ENCODE data around the gene UVSSA.

UVSSA gene, protein sequence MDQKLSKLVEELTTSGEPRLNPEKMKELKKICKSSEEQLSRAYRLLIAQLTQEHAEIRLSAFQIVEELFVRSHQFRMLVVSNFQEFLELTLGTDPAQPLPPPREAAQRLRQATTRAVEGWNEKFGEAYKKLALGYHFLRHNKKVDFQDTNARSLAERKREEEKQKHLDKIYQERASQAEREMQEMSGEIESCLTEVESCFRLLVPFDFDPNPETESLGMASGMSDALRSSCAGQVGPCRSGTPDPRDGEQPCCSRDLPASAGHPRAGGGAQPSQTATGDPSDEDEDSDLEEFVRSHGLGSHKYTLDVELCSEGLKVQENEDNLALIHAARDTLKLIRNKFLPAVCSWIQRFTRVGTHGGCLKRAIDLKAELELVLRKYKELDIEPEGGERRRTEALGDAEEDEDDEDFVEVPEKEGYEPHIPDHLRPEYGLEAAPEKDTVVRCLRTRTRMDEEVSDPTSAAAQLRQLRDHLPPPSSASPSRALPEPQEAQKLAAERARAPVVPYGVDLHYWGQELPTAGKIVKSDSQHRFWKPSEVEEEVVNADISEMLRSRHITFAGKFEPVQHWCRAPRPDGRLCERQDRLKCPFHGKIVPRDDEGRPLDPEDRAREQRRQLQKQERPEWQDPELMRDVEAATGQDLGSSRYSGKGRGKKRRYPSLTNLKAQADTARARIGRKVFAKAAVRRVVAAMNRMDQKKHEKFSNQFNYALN

DNA sequence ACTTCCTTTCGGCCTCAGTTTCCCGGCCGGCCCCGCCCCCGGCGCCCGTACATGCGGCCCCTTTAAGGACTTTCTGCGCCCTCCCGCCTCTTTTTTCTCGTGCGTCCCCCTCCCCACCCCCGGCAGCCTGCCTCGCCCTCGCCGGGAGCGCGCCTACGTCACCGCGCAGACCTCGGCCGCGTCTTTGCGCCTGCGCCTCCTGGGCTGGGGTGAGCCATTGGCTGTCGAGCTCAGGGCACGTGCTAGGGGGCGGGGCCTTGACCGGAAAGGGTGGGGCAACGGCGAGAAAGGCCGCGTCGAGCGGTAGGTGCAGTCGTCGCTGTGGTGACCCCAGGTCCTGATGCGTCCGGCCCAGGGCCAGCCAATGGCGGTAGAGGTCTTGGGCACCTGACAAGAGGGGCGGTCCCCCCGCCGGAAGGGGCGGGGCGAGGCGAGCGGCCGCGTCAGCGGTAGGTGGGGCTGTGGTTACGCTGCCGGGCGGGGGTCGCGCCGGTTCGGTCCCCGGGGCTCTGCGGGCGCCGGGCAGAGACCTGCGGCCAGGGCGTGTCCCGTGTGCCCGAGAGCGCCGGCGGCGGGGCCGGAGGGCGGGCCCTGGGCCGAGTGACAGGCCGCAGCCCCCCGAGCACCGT lies at the start of gene UVSSA:
Gene UVSSA (plus strand): TSS at position 428 of the 629 bp plus-strand sequence. CDS start 884 bp downstream, outside the sequence.
- peak; percentile 100 for DNase-seq

DNA sequence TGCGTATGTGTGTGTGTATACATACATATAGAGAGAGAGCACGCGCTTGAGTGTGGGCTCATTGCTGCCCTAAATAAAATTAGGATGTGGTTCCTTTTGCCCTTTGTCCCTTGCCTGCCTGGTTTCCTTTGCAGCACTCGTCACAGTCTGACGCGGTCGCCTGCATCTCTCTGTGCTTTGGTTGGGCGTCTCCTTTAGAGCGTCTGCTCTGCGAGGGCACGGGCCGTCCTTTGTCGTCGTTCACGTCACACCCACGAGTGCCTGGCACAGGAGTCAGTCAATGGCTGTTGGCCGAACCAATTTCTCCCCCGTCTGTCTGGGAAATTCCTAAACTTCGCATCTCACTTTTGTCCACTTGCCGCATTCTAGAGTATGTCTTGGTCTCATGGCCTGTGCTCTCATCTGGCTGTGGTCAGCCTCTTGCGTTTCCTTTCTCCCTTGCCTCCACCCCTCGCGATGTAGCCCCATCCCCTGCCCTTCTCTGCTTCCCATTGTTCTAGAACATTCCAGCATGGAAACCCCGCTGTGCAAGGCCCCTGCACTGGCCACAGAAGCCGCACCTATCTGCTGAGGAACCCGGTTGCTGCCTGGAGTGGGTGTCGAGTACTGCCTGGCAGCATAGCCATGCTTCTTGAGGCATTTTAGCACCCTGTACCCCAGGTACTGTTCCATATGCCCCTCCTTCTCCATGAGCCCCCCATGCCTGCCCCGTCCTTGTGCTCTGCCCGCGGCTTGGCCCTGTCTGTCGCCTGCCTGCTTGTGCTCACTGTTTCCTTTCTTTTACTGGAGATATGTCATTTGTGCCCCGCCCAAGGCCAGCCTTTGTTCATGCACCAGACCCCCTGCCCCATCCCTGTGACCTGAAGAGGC lies 49.3 kb upstream of the UVSSA start:
- no peak for DNase-seq

DNA sequence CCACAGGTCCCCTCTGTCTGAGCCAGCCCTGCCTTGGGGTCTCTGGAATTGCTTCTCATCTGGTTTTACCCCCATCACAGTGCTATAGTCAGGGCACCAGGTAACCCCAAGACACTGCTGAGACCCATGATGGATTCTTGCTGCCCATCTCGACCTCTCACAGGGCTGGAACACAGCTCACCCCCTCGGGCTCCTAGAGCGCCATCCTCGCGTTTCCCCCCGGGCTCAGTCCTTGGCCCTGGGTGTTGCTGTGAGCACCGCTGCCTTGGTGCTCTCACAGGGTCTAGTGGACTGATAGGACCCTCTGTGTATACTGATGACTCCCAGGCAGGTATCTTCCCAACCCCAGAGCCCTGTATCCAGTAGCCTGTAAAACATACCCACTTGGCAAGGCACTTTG lies 48.5 kb upstream of the UVSSA start:
- no peak for DNase-seq

DNA sequence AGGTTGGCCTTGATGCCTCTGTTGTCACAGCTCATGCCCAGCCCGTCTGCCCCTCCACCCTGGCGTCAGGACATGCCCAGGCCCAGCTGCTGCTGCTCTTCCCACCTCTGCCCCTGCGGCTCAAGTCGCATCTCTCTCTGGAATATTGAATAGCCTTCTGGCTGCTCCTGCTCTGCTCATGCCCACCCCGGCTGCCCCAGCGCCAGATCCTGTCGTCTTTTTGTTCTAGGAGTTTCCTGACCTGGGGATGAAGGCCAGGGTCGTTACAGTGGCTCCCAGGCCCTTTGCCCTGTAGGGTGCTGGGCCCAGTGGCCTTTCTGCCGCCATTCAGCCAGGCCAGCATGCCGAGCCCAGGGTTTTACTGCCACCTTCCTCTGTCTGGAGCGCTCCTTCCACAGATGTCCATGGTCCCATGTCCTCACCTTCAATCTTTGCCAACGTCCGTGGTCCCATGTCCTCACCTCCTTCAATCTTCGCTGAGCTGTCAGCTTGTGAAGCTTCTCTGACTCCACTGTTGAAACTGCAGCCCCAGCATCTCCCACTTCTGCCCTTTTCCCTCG lies 47.6 kb upstream of the UVSSA start:
- no peak for DNase-seq

DNA sequence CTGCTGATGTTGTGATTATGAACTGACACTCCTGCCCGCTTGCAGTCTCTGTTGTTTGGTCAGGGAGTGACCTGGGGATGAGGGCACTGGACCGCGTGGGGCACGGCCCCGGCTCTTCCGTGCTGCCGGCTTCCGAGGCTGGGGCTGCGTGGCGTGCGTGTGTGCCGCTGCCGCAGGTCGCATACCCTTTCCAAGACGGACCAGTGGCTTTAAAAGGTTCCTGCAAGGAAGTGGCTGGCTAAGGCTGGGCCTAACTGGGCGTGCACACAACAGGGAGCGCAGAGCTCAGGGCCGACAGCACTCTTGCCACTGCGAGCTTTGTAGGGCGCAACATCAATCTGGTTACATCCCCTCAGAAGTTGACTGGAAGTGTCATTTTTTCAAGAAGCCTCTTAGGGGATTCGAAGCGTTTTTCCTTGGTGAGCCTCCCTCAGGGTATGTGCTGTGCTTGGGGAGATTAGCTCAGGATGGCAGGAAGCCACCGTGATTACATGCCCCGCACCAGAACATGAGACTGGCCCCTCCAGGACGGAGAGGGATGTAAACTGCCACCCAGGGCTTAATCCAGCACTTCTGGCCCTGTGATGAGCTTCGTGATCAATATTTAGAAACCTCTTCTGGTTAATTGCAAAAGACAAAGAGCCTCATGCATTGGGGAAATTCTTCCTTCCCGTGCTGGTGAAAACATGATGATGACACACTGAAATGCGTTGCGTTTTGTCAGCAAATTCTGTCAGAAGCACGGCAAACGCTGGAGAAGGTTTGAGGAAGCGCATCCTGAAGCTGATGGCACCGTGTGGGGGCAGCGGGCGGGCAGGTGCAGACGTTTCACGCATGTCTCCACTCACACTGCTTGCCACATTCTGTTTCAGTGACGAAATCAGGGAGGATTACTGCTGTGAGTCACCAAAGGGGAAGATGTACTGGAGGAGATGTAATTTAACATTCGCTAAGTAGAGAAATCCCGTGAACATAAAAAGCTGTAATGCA lies 46.2 kb upstream of the UVSSA start:
- no peak for DNase-seq

DNA sequence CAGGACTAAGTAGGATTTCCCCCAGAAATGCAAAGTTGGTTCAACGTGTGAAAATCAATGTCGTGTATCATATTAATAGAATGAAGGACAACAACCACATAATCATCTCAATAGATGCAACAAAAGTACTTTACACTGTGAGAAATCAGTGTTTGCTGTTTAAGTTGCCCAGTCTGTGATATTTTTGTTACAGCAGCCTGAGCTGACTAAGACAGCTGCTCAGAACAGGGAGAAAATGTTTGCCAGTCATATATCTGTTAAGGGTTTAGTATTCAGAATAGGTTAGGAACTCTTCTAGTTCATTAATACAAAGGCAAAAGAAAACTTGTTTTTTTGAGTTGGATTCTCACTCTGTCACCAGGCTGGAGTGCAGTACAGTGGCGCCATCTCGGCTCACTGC lies 44.8 kb upstream of the UVSSA start:
- DNase-seq: no peak

DNA sequence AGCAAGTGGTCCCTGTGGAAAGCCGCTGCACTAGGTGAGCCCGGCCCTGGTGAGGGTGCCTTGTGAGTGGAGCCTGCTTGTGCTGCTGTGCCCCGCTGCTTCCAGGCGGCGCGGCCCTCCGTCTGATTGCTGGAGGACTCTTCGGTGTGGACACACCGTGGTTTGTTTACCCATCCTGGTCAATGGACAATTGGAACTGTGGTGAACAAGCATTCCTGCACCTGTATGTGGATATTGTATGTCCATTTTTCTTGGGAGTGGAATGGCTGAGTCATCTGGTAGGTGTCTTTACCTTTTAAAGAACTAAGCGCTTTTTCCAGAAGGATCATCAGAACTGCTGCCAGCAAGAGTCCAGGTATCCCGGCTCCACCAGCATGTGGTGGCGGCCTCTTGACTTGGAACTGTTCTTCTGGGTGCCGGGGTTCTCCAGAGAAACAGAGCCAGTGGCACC lies 41.7 kb upstream of the UVSSA start:
- DNase-seq: no peak

DNA sequence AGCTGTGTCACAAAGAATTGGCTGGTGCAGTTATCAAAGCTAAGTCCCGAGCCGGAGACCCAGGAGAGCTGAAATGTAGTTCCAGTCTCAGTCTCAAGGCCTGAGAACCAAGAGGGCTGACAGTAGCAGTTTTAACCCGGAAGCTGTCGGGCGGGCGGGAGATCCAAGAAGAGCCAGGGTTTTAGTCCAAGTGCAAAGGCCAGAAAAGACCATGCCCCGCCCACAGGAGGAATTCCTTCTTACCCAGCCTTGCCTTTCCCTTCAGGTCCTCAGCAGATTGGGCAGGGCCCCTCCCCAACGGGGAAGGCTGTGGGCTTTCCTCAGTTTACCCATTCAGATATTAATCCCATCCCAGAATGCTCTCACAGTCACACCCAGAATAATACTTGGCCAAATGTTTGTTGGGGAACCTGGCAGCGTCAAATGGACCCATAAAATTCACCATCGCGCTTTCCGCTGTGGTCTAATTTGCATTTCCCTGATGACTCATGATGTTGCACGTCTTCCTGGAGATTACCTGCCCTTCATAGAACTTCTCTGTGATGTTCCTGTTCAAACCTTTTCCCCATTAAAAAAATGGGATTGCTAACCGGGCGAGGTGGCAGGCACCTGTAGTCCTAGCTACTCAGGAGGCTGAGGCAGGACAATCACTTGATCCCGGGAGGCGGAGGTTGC lies 41.1 kb upstream of the UVSSA start:
- DNase-seq: no peak

DNA sequence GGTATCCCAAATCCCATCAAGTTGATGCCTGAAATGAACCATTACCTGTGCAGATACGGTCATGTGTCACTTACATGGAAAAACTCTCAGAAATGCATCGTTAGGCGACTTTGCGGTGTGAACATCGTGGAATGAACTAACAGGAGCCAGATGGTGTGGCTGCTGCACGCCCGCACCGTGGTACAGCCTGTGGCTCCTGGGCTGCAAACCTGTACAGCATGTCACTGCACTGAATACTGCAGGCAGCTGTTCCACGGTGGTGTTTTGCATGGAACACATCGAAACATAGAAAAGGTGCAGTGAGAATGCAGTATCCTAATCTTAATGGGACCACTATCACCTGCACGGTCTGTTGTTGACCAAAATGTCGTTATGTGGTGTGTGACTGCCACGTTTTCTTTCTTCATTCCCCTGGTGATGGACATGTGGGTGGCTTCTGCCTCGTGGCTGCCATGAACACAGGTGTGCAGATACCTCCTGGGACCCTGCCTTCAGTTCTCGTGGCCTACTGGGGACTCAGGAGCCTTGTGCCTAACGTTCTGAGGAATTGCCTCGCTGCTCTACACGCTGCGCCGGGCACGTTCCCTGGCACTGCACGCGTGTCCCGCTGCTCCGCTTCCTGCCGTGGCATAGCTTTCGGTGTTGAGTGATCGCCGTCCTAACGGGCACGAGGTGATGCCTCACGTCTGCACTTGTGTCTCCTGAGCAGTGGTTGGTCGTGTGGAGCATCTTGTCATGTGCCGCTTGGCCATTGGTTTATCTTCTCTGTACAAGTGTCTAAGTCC lies 38.9 kb upstream of the UVSSA start:
- no peak for DNase-seq

DNA sequence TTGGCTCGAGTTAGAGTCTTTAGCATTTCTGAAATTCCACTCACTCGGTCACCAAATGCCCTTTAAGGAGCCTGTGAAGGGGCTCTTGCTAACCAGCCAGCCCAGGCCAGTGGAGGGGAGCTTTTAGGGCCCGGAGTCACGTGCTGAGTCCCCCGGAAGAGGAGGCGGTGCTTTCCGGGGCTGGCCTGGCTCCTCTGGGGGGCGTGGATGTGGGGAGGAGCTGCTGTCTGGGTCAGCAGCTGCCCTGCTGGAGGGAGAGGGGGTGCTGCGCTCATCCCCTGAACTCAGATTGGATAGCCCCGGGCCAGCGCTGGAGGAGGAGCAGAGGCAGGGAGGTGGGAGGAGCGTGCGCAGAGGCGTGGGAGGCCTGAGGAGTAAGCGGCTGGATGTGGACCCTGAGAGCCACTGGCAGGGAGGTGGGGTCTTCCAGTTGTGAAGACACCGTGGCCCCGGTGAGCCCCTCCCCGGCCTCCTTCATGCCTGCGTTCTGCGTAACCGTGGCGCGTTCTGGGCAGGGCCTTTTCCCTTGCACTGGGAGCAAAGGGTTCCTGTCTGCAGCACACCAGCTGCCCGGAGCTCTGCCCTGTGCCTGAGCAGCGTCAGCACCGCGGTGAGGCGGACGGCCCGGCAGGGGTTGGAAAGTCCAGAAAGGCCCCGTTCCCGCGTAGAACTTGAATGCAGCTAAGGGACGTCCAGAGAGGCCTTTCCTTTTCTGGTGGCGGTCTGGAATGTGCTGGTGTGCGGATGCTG lies 37.6 kb upstream of the UVSSA start:
- DNase-seq: peak; percentile 97

DNA sequence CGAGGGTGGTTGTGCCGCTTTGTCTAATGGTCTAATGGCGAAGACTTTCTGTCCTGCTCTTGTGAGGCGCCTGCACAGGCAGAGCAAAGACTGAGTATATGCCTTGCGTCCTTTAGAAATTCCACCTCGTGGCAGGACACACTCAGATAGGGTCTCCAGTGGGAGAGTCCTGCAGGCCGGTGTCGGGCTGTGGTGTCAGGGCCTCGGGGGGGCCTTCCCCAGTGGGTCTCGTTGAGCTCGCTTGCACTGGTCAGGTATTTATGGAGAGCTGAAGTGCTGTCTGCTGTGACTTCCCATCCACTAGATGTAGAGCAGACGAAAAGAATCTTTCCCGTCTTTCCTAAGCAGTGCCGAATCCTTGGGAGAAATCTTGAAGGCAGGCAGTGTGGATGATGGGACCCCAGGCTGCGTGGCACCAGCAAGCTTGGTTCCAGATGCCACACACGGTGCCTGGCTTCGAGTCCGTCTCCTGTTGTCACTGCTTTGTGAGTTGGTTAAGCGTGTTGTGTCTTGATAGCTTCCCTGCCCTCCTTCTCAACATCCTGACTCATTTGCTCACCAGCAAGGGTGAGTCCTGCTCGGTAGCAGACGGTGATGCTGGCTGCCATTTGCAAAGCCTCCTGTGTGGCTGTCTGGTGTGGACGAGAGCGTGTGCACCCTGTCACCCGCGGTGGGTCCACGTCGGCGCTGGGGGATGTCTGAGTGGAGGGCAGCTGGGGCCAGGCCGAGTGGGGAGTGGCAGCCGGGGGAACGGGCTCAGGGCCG lies 36.8 kb upstream of the UVSSA start:
- DNase-seq: no peak

DNA sequence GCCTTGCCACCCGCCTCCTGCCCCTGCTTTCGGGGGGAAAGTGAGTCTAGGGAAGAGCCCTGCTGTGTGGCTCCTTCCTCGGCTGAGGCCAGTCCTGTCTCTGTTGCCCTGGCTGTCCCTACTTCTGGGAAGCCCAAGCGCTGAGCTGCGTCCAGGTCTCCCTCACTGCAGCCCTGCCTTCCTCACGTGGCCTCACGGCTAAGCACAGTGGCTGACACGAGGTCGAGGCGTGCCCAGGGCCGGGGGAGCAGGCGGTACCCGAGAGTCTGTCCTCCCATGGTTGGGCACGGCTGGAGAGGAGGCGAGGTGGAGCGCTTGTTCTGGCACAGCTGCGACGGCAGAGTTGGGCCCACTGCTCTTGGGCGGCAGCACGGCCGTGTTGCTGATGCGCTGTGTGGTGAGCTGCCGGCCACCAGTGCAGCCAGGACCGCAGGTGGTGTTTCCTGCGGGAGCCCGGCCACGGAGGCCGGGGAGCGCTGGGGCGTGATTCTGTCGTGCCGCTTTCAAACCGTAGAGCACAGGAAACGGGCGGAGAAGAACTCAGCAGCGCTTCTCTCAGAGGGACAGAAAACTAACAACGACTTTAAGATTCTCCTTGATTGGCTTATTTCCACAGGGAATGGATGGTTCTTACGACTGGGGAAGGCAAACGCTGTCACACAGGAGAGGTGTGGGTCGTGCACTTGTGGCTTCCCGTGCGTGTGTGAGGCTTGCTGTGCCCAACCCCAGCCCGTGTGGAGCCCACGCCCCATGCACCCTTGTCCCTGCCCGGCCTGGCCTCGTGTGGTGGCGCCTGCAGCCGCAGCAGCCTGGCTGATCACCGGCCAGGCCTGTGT lies 36.0 kb upstream of the UVSSA start:
- DNase-seq: no peak

DNA sequence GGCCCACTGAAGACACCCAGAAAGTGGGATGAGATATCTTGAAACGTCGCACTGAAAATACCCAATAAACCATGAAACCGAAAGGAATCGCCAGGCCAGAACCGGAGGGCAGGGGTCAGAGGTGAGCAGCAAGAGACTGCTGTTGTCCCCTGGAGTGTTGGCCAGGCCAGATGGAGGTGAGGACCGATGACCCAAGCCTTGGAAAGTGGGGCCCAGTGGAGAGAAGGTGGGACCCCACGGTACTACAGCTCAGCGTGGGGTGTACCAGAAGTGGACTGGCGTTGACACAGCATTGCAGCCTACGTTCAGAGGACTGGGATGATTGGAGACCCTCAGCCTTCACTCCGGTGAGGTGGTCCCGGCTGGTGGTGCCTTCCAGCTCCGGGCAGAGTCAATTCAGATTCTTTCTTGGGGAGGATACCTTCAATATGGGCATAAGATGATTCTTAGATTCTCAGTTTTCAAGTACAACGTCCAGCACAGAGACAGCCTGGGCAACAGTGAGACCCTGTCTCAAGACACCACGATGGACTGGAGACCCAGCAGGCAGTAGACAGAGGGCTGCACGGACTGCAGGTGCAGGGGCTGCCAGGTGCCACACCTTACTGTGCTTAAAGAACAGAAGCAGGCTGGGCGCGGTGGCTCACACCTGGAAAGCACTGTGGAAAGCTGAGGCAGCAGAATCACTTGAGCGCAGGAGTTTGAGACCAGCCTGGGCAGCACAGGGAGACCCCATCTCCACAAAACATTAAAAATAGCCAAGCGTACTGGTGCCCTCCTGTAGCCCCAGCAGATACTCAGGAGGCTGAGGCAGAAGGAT lies 34.0 kb upstream of the UVSSA start:
- no peak for DNase-seq

DNA sequence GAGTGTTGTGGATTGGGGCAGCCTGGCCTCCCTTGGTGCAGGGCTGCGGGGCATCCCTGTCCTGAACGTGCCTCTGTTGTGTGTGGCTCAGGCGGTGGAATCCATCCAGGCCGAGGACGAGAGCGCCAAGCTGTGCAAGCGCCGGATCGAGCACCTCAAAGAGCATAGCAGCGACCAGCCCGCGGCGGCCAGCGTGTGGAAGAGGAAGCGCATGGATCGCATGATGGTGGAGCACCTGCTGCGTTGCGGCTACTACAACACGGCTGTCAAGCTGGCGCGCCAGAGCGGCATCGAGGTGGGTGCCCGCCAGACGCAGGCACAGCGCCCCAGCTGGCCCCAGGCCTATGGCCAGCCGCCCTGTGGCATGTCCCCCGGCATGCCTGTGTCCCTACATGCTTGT lies 31.7 kb upstream of the UVSSA start:
- DNase-seq: no peak

DNA sequence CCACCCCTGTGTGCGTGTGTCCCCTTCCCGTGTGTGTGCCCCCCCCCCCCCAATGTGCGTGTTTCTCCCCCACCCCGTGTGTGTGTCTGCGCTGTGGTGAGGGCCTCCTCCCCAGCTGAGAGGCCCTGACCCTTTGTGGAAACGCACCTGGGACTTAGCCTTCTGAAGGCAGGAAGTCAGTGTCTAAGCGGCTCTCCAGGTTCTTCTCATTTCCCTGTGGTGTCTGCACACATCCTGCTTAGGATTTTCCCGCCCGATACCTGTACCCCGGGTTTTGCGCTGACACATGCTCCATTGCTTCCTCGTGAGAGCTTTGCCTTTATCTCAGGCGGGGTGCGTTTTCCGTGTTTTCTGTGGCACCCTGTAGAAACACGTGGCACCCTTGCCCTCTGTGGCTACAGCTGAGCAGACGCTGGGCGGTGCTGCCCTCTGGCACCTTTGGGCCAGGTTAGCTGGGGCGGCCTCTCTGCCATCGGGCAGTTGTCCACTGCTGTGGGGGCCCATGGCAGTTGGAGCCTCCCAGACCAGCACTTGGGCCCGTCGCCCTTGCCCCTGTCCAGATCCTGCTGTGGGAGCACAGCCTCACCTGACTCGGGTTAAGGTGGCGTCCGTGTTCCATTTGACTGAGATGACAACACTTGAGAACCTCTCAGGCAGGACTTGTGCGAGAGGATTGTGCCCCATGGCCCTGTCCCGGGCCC lies 31.0 kb upstream of the UVSSA start:
- DNase-seq: no peak

Measured in right hindlimb (tissue), 1 donor.